Peyer's patch (tissue), 4 donors: ENCODE measurements around the gene ADGRG3.

Experiments used
- POLR2A ChIP-seq, 2 donors: fragments of 450-650 bp; IDR thresholded peaks; one replicate each; pipeline ENCODE4 v1.5.1; 2017; ENCODE audit warnings: antibody characterized with exemption in 2 of 2, mild to moderate bottlenecking in 2 of 2, moderate library complexity in 2 of 2
- TF ChIP-seq, protein P1 (sequence below), 6 experiments: fragments of 450-650 bp in 4 of 6; fragments of 200-600 bp in 2 of 6; sonication (generic) in 1 of 6; IDR thresholded peaks; one replicate each; pipeline ENCODE4 v1.5.1; 2017 to 2019; ENCODE audit warnings: antibody characterized with exemption in 6 of 6, mild to moderate bottlenecking in 3 of 6, moderate library complexity in 1 of 6

DNA sequence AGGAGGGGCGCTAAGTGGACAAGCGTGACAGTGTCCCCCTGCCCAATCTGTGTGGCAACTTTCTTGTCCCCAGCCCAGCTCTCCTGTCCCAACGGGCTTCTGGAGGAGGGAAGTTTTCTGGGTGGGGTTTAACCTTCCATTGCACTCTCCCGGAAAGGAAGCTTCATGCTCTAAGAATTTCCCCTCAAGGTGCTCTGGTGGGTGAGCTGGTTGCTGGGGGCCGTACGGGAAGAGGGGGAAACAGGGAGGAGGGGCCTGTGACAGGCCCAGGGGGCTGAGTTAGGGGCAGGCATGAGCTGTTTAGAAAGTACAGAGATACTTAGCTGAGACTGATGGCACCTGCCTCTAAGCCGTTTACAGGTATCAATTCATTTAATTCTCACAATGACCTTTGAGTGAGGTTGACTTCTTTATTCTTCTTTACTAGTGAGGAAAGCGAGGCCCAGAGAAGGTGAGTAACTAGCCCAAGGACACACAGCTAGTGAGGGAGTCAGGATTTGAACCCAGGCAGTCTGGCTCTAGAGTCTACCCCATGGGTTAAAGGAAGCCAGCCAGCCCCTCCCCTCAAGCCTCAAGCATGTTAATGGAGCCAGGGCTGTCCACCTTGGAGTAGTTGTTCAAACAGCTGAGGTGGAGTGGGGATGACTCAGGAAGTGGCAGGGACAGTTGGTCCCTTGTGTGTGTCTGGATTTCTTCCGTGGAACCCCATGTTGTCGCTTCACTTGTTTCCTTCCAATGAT lies 20.8 kb upstream of the ADGRG3 start:
- TF ChIP-seq, protein P1, sequence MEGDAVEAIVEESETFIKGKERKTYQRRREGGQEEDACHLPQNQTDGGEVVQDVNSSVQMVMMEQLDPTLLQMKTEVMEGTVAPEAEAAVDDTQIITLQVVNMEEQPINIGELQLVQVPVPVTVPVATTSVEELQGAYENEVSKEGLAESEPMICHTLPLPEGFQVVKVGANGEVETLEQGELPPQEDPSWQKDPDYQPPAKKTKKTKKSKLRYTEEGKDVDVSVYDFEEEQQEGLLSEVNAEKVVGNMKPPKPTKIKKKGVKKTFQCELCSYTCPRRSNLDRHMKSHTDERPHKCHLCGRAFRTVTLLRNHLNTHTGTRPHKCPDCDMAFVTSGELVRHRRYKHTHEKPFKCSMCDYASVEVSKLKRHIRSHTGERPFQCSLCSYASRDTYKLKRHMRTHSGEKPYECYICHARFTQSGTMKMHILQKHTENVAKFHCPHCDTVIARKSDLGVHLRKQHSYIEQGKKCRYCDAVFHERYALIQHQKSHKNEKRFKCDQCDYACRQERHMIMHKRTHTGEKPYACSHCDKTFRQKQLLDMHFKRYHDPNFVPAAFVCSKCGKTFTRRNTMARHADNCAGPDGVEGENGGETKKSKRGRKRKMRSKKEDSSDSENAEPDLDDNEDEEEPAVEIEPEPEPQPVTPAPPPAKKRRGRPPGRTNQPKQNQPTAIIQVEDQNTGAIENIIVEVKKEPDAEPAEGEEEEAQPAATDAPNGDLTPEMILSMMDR (IDR thresholded peaks at IDR 0.05) = no peak
- TF ChIP-seq POLR2A (IDR thresholded peaks at IDR 0.05) = no peak
